ENCODE measurements around the gene SETD3. TPM values are rescaled to one million over a fixed set of nuclear protein-coding genes. Genes with fewer than 3 reads are reported as not detected.

SETD3 gene
- total and polyA plus RNA-seq, 2 donors (not counting 1 experiment from before 2014, with no cell fraction given) = 11.0 to 32.1 TPM

GRCh38 chr14:99522934-99523703 lies 42.5 kb upstream of the SETD3 start:
- no peaks in the 10 kb centered on the region for H3K27me3 ChIP-seq (replicated peaks in 1 of 4; ENCODE audit: control extremely low read depth in 1 of 4, control insufficient read depth in 3 of 4, insufficient read depth in 4 of 4, low read length in 3 of 4)
- CTCF ChIA-PET = interaction anchor here (0.9 kb wide), 1 partner anchor 105 kb away, joined by 4 read pairs; no protein-coding TSS in a partner anchor
- no peak overlapping the region for H3K4me3 ChIP-seq (ENCODE audit: control extremely low read depth in 1 of 5, extremely low read depth in 1 of 5, insufficient read depth in 1 of 5, low read depth in 2 of 5, low read length in 4 of 5)
- H3K27ac ChIP-seq (ENCODE audit: low read length in 2 of 2) = no peak overlapping the region
- H3K79me2 ChIP-seq (ENCODE audit: control insufficient read depth, insufficient read depth, low read length) = no peaks in the 10 kb centered on the region
- no peak for DNase-seq
- no peaks in the 10 kb centered on the region for H3K36me3 ChIP-seq (replicated peaks in 1 of 2; ENCODE audit: control extremely low read depth in 1 of 2, control insufficient read depth in 1 of 2, extremely low read depth in 1 of 2, insufficient read depth in 2 of 2, low read length in 1 of 2)
- no peaks in the 10 kb centered on the region for H3K4me1 ChIP-seq (ENCODE audit: control insufficient read depth in 2 of 2, insufficient read depth in 2 of 2, low read length in 2 of 2)
- no peak for ATAC-seq (ENCODE audit: low read depth)
- 81% methylated on average over 11 of the region's 14 CpGs for WGBS (ENCODE audit: insufficient coverage)
- no peaks in the 10 kb centered on the region for H4K20me1 ChIP-seq (ENCODE audit: control insufficient read depth, insufficient read depth, low read length, poor library complexity, severe bottlenecking)
- Mint-ChIP-seq H3K9me3 (ENCODE audit: insufficient read depth) (no peaks in the 10 kb centered on the region), H3K4me3 (no peak overlapping the region), H3K27ac (no peak overlapping the region), H3K4me1 (no peaks in the 10 kb centered on the region), H3K27me3 (no peaks in the 10 kb centered on the region)
- no peaks in the 10 kb centered on the region for H3K9me3 ChIP-seq (ENCODE audit: control extremely low read depth in 1 of 3, control insufficient read depth in 2 of 3, insufficient read depth in 1 of 3, low read length in 2 of 3)
- TF ChIP-seq CTCF (IDR thresholded peaks at IDR 0.05) (no peak), EZH2 (IDR thresholded peaks at IDR 0.05; ENCODE audit: borderline replicate concordance, insufficient read depth, low read depth, low read length, poor library complexity, severe bottlenecking) (no peak)
- no peak overlapping the region for H3K4me2 ChIP-seq (replicated peaks; ENCODE audit: low read depth, low read length, poor library complexity, severe bottlenecking)
- POLR2A ChIA-PET = no interaction called here
- H3K9ac ChIP-seq (ENCODE audit: low read length) = no peak overlapping the region
- no peak overlapping the region for H2AFZ ChIP-seq (ENCODE audit: insufficient read depth, low read depth, low read length, poor library complexity, severe bottlenecking)
- intact Hi-C loops (cut with micrococcal nuclease) = no loop called here

GRCh38 chr14:99522457-99522891 lies 41.8 kb upstream of the SETD3 start:
- H3K79me2 ChIP-seq (ENCODE audit: control insufficient read depth, insufficient read depth, low read length) = no peaks in the 10 kb centered on the region
- 69% methylated on average over 12 of the region's 12 CpGs for whole genome bisulfite sequencing (ENCODE audit: insufficient coverage)
- no peaks in the 10 kb centered on the region for H4K20me1 ChIP-seq (ENCODE audit: control insufficient read depth, insufficient read depth, low read length, poor library complexity, severe bottlenecking)
- H3K4me3 Mint-ChIP-seq = no peak overlapping the region
- no peak overlapping the region for H2AFZ ChIP-seq (ENCODE audit: insufficient read depth, low read depth, low read length, poor library complexity, severe bottlenecking)
- DNase-seq (no peak), ATAC-seq (ENCODE audit: low read depth) (no peak)
- no peak overlapping the region for H3K27ac ChIP-seq (ENCODE audit: low read length in 2 of 2)
- ChIA-PET CTCF (no interaction called here), POLR2A (no interaction called here)
- no peaks in the 10 kb centered on the region for H3K9me3 ChIP-seq (ENCODE audit: control extremely low read depth in 1 of 3, control insufficient read depth in 2 of 3, insufficient read depth in 1 of 3, low read length in 2 of 3)
- intact Hi-C loops (cut with micrococcal nuclease) = no loop called here
- no peaks in the 10 kb centered on the region for H3K27me3 ChIP-seq (replicated peaks in 1 of 4; ENCODE audit: control extremely low read depth in 1 of 4, control insufficient read depth in 3 of 4, insufficient read depth in 4 of 4, low read length in 3 of 4)
- no peak overlapping the region for H3K9ac ChIP-seq (ENCODE audit: low read length)
- no peak overlapping the region for H3K27ac Mint-ChIP-seq
- H3K4me2 ChIP-seq (replicated peaks; ENCODE audit: low read depth, low read length, poor library complexity, severe bottlenecking) = no peak overlapping the region
- H3K4me3 ChIP-seq (ENCODE audit: control extremely low read depth in 1 of 5, extremely low read depth in 1 of 5, insufficient read depth in 1 of 5, low read depth in 2 of 5, low read length in 4 of 5) = no peak overlapping the region
- no peaks in the 10 kb centered on the region for H3K4me1 Mint-ChIP-seq
- TF ChIP-seq EZH2 (IDR thresholded peaks at IDR 0.05; ENCODE audit: borderline replicate concordance, insufficient read depth, low read depth, low read length, poor library complexity, severe bottlenecking) (no peak), CTCF (IDR thresholded peaks at IDR 0.05) (no peak)
- H3K9me3 Mint-ChIP-seq (ENCODE audit: insufficient read depth) = no peaks in the 10 kb centered on the region
- no peaks in the 10 kb centered on the region for H3K4me1 ChIP-seq (ENCODE audit: control insufficient read depth in 2 of 2, insufficient read depth in 2 of 2, low read length in 2 of 2)
- no peaks in the 10 kb centered on the region for H3K36me3 ChIP-seq (replicated peaks in 1 of 2; ENCODE audit: control extremely low read depth in 1 of 2, control insufficient read depth in 1 of 2, extremely low read depth in 1 of 2, insufficient read depth in 2 of 2, low read length in 1 of 2)
- no peaks in the 10 kb centered on the region for H3K27me3 Mint-ChIP-seq
